Measurements from ENCODE around the gene GARIN5B. TPM values are rescaled to one million over a fixed set of nuclear protein-coding genes. Genes with fewer than 3 reads are reported as not detected.

Gene GARIN5B
- total RNA-seq, 1 experiment from 2014 or later, result not detected

DNA sequence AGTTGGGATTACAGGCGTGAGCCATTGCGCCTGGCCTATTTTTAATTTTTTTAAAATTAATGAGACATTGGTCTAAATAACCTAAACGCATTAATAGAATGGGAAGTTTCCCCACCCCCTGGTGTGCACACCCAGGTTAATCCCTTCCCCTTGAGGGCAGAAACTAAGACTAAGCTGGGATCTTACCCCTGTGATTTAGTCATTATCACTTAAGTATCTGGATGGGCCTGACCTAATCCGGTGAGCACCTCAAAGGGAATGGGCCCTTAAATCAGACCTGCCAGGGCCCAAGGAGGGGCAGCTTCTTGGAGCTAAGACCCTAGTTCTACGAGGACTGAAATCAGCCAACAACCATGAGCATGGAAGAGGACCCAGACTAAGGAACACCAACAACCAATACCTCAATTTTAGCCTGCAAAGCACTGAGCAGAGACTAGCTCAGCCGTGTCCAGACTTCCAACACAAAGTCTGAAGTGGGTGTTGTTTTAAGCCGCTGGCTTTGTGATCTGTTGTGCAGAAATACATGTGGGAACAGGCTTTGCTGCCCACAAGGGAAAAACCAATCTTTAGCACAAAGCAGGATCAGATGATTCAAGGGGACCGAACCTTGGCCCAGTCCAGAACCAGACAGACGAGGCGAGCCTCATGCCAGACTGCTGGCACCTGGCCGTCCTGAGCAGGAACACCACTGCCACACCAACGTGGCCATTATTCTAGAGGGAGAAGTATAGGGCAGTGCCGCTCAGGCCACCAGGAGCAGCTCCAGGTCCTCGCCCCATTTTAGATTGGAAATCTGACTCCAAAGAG, 37.4 kb upstream of the GARIN5B start:
- H3K27ac ChIP-seq (ENCODE audit: low read length), result no peak overlapping the region
- TF ChIP-seq EZH2phosphoT487 (IDR thresholded peaks at IDR 0.05; ENCODE audit: borderline replicate concordance, low read length) (no peak), EZH2 (IDR thresholded peaks at IDR 0.05; ENCODE audit: low read length, unreplicated experiment) (no peak)
- TF ChIP-seq, protein P1, sequence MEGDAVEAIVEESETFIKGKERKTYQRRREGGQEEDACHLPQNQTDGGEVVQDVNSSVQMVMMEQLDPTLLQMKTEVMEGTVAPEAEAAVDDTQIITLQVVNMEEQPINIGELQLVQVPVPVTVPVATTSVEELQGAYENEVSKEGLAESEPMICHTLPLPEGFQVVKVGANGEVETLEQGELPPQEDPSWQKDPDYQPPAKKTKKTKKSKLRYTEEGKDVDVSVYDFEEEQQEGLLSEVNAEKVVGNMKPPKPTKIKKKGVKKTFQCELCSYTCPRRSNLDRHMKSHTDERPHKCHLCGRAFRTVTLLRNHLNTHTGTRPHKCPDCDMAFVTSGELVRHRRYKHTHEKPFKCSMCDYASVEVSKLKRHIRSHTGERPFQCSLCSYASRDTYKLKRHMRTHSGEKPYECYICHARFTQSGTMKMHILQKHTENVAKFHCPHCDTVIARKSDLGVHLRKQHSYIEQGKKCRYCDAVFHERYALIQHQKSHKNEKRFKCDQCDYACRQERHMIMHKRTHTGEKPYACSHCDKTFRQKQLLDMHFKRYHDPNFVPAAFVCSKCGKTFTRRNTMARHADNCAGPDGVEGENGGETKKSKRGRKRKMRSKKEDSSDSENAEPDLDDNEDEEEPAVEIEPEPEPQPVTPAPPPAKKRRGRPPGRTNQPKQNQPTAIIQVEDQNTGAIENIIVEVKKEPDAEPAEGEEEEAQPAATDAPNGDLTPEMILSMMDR (conservative IDR thresholded peaks at IDR 0.05; ENCODE audit: low read depth, low read length), result no peak
- peaks cover 34% of the 10 kb centered on the region for H3K79me2 ChIP-seq (ENCODE audit: low read length)
- POLR2A ChIA-PET (ENCODE audit: unreplicated experiment), result no interaction called here
- H3F3A ChIP-seq (ENCODE audit: low read length, unreplicated experiment), result peaks cover 26% of the 10 kb centered on the region
- intact Hi-C loops (cut with micrococcal nuclease), result no loop called here
- H3K9me3 ChIP-seq (ENCODE audit: low read length), result no peaks in the 10 kb centered on the region
- H3K27me3 ChIP-seq (ENCODE audit: low read length), result no peaks in the 10 kb centered on the region
- ATAC-seq, result no peak
- CTCF ChIA-PET, result no interaction called here
- DNase-seq, result no peak
- no peak overlapping the region for H3K4me2 ChIP-seq (ENCODE audit: low read length)
- no peak overlapping the region for H2AFZ ChIP-seq (ENCODE audit: low read length)
- BruUV-seq (replicated peaks), result no TSS peak
- H3K9ac ChIP-seq (ENCODE audit: low read length), result no peak overlapping the region
- H3K9me2 ChIP-seq (replicated peaks; ENCODE audit: low read length), result no peaks in the 10 kb centered on the region
- H3K4me1 ChIP-seq (ENCODE audit: insufficient read depth, low read length), result peaks cover 3% of the 10 kb centered on the region
- H3K4me3 ChIP-seq (ENCODE audit: low read length), result no peak overlapping the region
- H3K36me3 ChIP-seq (ENCODE audit: low read depth, low read length), result peaks cover 43% of the 10 kb centered on the region
- H4K20me1 ChIP-seq (ENCODE audit: low read length), result peaks cover 49% of the 10 kb centered on the region

DNA sequence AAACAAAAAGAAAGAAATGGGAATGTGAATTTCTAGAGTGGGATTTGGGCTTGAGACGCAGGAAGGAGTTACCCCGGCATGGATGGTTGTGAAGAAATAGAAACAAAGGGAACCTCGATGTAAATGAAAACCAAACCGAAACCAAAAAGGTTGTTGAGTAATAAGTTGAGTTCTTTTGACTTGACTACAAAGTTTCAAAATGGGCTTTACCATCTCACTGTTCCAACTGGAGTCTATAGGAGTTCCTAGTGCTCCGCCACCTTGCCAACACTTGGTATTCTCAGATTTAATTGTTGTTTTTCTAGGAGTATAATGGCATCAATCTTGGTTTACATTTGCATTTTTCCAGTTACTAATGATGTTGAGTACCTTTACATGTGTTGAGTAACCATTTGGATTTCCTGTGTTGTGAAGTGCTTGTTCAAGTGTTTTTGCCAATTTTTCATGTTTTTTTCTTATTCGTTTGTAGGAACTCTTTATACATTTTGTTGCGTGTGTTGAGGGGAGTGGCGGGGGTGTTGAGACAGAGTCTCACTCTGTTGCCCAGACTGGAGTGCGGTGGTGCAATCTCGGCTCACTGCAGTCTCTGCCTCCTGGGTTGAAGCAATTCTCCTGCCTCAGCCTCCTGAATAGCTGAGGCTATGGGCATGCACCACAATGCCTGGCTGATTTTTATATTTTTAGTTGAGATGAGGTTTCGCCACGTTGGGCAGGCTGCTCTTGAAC, 35.3 kb upstream of the GARIN5B start:
- H3K27ac ChIP-seq (ENCODE audit: low read length), result no peak overlapping the region
- no peak overlapping the region for H2AFZ ChIP-seq (ENCODE audit: low read length)
- H3K9ac ChIP-seq (ENCODE audit: low read length), result no peak overlapping the region
- no peaks in the 10 kb centered on the region for H3K9me3 ChIP-seq (ENCODE audit: low read length)
- POLR2A ChIA-PET (ENCODE audit: unreplicated experiment), result no interaction called here
- H4K20me1 ChIP-seq (ENCODE audit: low read length), result peaks cover 33% of the 10 kb centered on the region
- CTCF ChIA-PET, result no interaction called here
- peaks cover 30% of the 10 kb centered on the region for H3K36me3 ChIP-seq (ENCODE audit: low read depth, low read length)
- peaks cover 26% of the 10 kb centered on the region for H3F3A ChIP-seq (ENCODE audit: low read length, unreplicated experiment)
- DNase-seq (no peak), ATAC-seq (no peak)
- intact Hi-C loops (cut with micrococcal nuclease), result no loop called here
- H3K79me2 ChIP-seq (ENCODE audit: low read length), result peaks cover 16% of the 10 kb centered on the region
- H3K9me2 ChIP-seq (replicated peaks; ENCODE audit: low read length), result no peaks in the 10 kb centered on the region
- no peaks in the 10 kb centered on the region for H3K4me1 ChIP-seq (ENCODE audit: insufficient read depth, low read length)
- H3K4me2 ChIP-seq (ENCODE audit: low read length), result no peak overlapping the region
- no TSS peak for BruUV-seq (replicated peaks)
- no peak overlapping the region for H3K4me3 ChIP-seq (ENCODE audit: low read length)
- no peaks in the 10 kb centered on the region for H3K27me3 ChIP-seq (ENCODE audit: low read length)
- TF ChIP-seq, protein P1 (conservative IDR thresholded peaks at IDR 0.05; ENCODE audit: low read depth, low read length), result no peak
- TF ChIP-seq EZH2 (IDR thresholded peaks at IDR 0.05; ENCODE audit: low read length, unreplicated experiment) (no peak), EZH2phosphoT487 (IDR thresholded peaks at IDR 0.05; ENCODE audit: borderline replicate concordance, low read length) (no peak)

Data from PC-3 (cell line).